Measurements from ENCODE around the gene TMEM236.

Gene TMEM236

DNA sequence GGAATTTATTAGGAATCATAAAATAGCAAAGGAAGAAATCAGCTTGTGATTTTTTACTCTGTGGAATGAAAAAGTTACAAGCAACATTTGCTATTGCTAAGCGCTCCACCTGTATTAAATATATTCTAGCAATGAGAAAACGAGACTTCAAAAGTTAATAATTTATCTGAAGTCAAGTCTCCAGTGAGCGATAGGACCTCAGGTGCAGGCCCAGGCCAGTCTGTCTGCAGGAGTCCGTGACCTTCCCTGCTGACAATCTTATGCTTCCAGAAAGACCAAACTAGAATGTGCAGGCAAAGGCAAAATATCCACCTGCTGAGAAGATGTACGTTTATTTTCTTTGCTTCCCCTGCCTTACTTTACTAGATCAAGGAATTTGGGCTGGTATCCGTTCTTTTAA lies 79.9 kb downstream of the TMEM236 start:
- DNase-seq = no peak

DNA sequence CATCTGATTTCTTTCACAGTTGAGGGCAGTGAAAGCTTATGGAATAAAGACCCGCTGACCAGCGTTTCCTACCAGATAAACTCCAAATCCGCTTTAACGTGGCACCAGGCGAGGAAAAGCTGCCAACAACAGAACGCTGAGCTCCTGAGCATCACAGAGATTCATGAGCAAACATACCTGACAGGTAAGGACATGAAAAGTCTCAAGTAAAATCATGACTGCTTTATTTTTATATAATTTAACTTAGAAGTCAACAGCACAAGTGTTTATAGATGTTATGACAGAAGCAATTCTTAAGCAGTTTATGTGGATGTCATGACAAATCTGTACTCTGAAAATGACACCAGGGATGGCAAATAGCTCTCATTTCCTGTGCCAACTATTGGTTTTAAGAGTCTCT lies 81.7 kb downstream of the TMEM236 start:
- no peak for DNase-seq

DNA sequence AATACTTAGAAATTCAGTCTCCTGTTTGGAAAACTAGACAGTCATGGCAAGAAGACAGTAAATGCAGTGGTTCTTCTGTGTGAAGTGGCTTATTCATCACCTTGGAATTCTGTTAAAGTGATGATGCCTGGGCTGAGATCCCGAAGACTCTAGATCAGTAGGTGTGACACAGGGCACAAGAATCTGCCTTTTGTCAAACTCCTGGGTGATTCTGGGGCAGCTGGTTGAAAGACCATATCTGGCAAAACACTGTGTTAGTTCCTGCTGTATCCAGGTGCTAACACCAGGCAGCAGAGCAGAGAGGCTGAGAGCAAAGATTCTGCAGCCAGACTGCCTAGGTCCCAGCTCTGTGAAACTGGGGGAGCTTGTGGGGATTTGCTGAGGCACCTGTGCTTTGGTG lies 83.7 kb downstream of the TMEM236 start:
- DNase-seq = no peak

DNA sequence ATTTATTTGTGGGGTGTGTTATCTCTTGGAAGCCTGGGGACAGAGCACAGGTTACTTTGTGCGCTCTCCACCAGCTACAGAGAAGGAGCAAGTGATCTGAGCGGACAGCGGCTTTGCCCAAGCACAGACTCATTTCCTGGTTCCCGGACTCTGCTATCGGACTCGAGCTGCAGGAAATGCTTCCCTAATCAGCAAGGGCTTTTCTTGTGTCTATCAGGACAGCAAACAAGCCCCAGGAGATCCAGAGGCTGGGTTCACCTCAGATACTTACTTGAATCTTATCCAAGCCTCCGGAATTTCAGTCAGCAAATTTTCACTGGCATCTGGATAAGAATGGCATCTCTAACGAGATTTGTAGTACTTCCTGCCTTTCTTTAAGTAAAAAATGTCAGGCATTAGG lies 84.9 kb downstream of the TMEM236 start:
- no peak for DNase-seq

DNA sequence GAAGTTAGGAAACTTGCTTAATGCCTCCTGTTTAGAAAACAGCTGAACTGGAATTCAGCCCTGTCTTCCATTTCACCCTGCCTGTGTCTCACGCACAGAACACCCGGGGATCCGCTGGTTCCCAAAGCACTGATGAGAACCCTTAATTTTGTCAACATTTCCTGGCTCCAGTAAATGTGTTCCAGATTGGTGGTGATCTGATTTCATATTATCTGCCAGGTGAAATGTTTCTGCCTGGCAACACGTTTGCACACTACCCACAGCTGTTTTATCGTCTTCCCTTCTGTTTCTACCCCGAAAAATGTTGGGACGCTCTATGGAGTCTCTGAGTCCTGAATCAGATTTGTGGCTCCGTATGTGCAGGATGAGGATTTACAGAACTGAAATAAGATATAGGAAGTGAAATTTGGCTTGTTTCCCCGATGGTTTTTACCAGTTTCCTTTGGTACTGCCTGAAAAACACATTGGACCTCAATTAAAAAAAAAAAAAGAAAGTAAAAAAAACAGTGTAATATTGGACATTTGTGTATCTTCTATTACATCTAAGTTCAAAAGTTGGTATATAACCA lies 86.2 kb downstream of the TMEM236 start:
- DNase-seq = no peak

DNA sequence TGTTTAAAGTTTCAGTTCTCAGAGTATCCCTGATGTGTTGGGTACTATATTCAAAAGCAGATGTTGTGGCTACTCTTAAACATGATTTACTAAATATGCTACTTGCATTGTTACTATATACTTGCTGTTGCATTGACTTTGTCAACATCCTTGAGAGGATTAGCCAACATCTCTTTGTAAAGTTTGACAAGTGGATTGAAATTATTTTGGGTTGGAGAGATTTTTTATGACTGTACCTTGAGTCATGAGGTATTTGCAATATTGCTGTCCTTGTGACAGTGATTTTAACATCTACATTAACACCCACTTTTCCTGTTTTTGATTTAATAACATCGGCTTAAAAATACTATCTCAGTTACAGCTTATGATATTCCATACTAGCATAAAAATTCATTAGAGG lies 89.0 kb downstream of the TMEM236 start:
- DNase-seq = no peak

DNA sequence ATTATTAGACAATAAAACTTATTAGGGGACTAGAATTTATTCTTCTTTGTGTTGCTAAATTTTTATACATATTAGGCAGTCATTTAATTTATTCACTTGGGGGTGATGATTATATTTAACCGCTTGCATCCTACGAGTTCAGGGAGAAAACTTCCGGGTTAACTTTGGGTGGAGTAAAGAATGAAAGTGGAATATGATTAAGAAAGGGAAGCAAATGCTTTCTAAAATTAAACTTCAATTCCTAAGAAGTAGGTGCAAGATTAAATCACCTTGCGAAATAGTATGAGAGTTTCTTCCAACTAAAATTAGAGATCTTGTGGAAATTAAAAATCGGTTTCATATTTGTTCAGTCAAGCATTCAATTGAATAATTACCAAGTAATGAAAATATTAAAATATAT lies 90.6 kb downstream of the TMEM236 start:
- DNase-seq = no peak

DNA sequence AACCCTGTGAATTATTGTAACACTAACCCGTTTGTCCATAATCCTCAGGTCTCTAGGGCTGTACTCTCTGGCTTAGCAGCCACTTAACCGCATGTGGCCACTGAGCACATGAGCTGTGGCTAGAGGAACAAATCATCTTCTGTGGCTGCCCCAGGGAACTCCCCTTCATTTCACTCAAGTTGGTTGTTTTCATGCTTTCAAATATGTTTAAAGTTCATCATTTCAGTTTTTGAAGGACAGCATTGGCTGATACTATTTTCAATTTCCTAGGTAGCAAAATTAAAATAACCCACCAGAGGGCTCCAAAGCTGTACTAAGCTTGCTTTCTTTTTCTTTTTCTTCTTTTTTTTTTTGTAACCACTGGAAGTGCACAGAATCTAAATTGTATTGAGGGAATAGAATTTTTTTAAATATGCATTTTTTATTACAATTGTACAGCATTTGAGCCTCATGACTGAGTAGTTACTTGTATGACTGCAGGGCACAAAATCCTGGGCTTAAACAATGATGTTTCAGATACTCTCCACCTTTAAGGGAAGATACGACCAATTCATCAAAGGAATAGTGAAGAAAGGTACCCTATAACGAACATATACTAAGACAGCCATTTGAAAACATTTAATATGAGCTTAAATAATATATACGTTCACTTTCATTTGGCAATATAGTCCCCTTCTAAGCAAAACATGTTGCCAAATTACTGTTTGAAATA lies 95.7 kb downstream of the TMEM236 start:
- DNase-seq = no peak

DNA sequence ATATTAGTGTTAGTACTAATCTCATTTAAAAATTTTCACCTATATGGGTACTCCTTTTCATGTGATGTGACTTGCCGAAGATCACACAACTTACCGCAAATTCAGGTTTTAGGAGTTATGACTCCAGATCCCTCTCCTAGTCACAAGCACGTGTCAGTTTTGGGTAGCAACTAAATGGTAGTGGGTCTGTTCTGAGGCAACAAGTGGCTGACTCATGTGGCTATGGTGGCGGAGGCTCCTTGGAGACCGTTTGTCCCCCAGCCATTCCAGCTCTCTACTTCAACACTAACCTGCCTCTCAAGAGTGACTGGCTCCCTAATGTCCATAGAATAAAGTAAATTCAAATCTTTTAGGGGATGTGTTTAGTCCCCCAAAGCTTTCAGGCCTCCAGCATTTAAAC lies 96.6 kb downstream of the TMEM236 start:
- DNase-seq = no peak

Measured in NCI-H187 (cell line).